Ishikawa (cell line): ENCODE measurements around the gene SLX4.

Experiments
- CEBPB ChIP-seq: IDR thresholded peaks from 2 replicates; pipeline ENCODE4 v1.6.1; 2012
- CREB1 ChIP-seq: IDR thresholded peaks from 2 replicates; pipeline ENCODE4 v1.6.1; 2012; ENCODE audit warnings: low read depth
- EGR1 ChIP-seq: IDR thresholded peaks from 2 replicates; pipeline ENCODE4 v1.6.1; 2012
- EP300 ChIP-seq: IDR thresholded peaks from 2 replicates; pipeline ENCODE4 v1.6.1; 2012; ENCODE audit warnings: borderline replicate concordance
- MAX ChIP-seq: IDR thresholded peaks from 2 replicates; pipeline ENCODE4 v1.6.1; 2012
- RAD21 ChIP-seq: IDR thresholded peaks from 2 replicates; pipeline ENCODE4 v1.6.1; 2012; ENCODE audit warnings: low read depth
- TAF1 ChIP-seq: IDR thresholded peaks from 2 replicates; pipeline ENCODE4 v1.6.1; 2012; ENCODE audit warnings: low read depth, mild to moderate bottlenecking
- TCF12 ChIP-seq: IDR thresholded peaks from 2 replicates; pipeline ENCODE4 v1.6.1; 2012; ENCODE audit warnings: low read depth
- TEAD4 ChIP-seq: IDR thresholded peaks from 2 replicates; pipeline ENCODE4 v1.6.1; 2012
- USF1 ChIP-seq: IDR thresholded peaks from 2 replicates; pipeline ENCODE4 v1.6.1; 2012
- YY1 ChIP-seq: IDR thresholded peaks from 2 replicates; pipeline ENCODE4 v1.6.1; 2012; ENCODE audit warnings: low read depth
- ZBTB7A ChIP-seq: IDR thresholded peaks from 2 replicates; pipeline ENCODE4 v1.6.1; 2012; ENCODE audit warnings: low read depth
- TF ChIP-seq, protein P1 (sequence below): IDR thresholded peaks from 2 replicates; pipeline ENCODE4 v1.6.1; 2012; ENCODE audit warnings: low read depth, mild to moderate bottlenecking

DNA sequence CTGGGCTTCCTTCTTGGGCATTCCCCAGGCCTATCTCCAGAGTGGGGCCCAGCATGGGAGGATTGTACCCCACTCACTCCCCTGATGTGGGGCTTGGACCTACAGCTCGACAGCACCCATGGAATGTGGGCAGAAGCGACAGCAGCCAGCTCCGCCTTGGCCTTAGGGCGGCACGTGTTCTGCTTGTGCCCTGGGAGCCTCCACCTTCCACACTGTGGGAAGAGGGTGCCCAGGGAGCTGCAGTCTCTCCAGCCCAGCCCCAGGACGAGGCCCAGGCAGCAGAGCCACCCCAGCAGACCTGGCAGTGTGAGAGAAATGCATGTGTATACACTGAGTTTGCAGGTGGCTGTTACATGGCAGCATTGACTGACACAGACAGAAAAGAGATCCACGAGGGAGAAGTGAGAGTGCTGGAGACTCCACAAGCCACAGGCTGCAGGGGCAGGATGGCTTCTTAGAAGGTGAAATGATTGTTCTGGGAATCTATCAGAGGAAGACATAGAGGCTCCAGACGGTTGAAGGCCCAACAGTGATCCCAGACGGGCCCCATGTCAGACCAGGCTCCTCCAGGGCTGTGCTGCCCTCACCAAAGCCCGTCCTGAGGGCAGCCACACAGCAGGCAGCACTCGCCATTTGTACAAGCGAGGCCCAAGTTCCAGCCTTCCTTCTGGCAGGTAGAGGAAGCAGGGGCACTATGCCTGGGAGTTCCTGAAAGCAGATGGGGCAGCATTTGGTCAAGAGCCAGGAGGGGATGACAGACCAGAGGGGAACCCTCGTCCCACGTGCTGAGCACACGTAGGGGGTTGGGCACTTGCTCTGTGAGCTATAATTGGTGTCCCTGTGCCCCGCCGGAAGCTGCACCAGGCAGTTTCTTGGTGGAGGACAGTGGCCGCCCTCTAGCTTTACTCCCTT lies 40.3 kb upstream of the SLX4 start:
- TF ChIP-seq EP300 (no peak), TAF1 (no peak), ZBTB7A (no peak), YY1 (no peak), CEBPB (no peak), TCF12 (no peak), RAD21 (no peak), MAX (no peak), CREB1 (no peak), EGR1 (no peak), TEAD4 (no peak), USF1 (no peak)
- TF ChIP-seq, protein P1, sequence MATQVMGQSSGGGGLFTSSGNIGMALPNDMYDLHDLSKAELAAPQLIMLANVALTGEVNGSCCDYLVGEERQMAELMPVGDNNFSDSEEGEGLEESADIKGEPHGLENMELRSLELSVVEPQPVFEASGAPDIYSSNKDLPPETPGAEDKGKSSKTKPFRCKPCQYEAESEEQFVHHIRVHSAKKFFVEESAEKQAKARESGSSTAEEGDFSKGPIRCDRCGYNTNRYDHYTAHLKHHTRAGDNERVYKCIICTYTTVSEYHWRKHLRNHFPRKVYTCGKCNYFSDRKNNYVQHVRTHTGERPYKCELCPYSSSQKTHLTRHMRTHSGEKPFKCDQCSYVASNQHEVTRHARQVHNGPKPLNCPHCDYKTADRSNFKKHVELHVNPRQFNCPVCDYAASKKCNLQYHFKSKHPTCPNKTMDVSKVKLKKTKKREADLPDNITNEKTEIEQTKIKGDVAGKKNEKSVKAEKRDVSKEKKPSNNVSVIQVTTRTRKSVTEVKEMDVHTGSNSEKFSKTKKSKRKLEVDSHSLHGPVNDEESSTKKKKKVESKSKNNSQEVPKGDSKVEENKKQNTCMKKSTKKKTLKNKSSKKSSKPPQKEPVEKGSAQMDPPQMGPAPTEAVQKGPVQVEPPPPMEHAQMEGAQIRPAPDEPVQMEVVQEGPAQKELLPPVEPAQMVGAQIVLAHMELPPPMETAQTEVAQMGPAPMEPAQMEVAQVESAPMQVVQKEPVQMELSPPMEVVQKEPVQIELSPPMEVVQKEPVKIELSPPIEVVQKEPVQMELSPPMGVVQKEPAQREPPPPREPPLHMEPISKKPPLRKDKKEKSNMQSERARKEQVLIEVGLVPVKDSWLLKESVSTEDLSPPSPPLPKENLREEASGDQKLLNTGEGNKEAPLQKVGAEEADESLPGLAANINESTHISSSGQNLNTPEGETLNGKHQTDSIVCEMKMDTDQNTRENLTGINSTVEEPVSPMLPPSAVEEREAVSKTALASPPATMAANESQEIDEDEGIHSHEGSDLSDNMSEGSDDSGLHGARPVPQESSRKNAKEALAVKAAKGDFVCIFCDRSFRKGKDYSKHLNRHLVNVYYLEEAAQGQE = no peak
